VCaP (cell line): Measurements from ENCODE around the gene GPBAR1.

Experiments used
- H3K27ac ChIP-seq: fragments of 450-650 bp; 2 replicates; pipeline ENCODE4 v1.5.1; 2017
- CTCF ChIP-seq: fragments of 450-650 bp; conservative IDR thresholded peaks from 2 replicates; pipeline ENCODE4 v1.5.1; 2017; ENCODE audit warnings: mild to moderate bottlenecking, moderate library complexity

GPBAR1 gene

GRCh38 chr2:218244665-218245064 lies 16.1 kb upstream of the GPBAR1 start:
- no peak for TF ChIP-seq CTCF
- no peak overlapping the region for H3K27ac ChIP-seq

GRCh38 chr2:218245214-218245613 lies 15.6 kb upstream of the GPBAR1 start:
- no peak overlapping the region for H3K27ac ChIP-seq
- no peak for TF ChIP-seq CTCF

- H3K27ac ChIP-seq = no peak overlapping the region
- no peak for TF ChIP-seq CTCF
Observed at GRCh38 chr2:218249691-218250090, 11.1 kb upstream of the GPBAR1 start.

GRCh38 chr2:218252509-218253231 lies 8.1 kb upstream of the GPBAR1 start:
- H3K27ac ChIP-seq = no peak overlapping the region

GRCh38 chr2:218253232-218253625 lies 7.6 kb upstream of the GPBAR1 start:
- no peak overlapping the region for H3K27ac ChIP-seq
- no peak for TF ChIP-seq CTCF

More at GRCh38 chr2:218252509-218253231, 8.1 kb upstream of the GPBAR1 start:
- no peak for TF ChIP-seq CTCF

GRCh38 chr2:218255446-218255845 lies 5.4 kb upstream of the GPBAR1 start:
- H3K27ac ChIP-seq = no peak overlapping the region
- TF ChIP-seq CTCF = no peak

- H3K27ac ChIP-seq = no peak overlapping the region
- no peak for TF ChIP-seq CTCF
Observed at GRCh38 chr2:218256612-218257350, 4.0 kb upstream of the GPBAR1 start.
